LNCaP clone FGC (cell line): ENCODE results near the gene C9orf40.

ENCODE experiments used
- DNase-seq: peaks from one replicate; pipeline ENCODE4 v3.0.0-alpha.2; 2011; ENCODE audit warnings: low read depth
- H3K4me3 ChIP-seq: 2 replicates; pipeline ENCODE4 v1.5.1; 2011; ENCODE audit warnings: mild to moderate bottlenecking, low read depth, low read length, control low read depth
- CTCF ChIP-seq: IDR thresholded peaks from 2 replicates; pipeline ENCODE4 v1.5.1; 2012; ENCODE audit warnings: mild to moderate bottlenecking; ENCODE audit not compliant: control insufficient read depth, insufficient read depth; ENCODE audit errors: extremely low read depth

C9orf40 gene

GRCh38 chr9:74952201-74953151, at the start of gene C9orf40:
TSS of gene C9orf40 (minus strand) at chr9:74952912. CDS start at chr9:74952611, 301 bp downstream.
- peak; percentile 51 for DNase-seq
- peak; percentile 94 for TF ChIP-seq CTCF
- peak within 1 kb of the TSS; percentile 77 for H3K4me3 ChIP-seq

- TF ChIP-seq CTCF = peak; percentile 65
- peak; percentile 78 for DNase-seq
- no peak overlapping the region for H3K4me3 ChIP-seq
These were observed 49.2 kb upstream of the C9orf40 start for GRCh38 chr9:75001719-75002421.

- DNase-seq = no peak
- TF ChIP-seq CTCF = no peak
- no peak overlapping the region for H3K4me3 ChIP-seq
These were observed 48.1 kb upstream of the C9orf40 start for GRCh38 chr9:75000835-75001234.

GRCh38 chr9:74985041-74985440, 32.3 kb upstream of the C9orf40 start:
- TF ChIP-seq CTCF = no peak
- no peak for DNase-seq
- H3K4me3 ChIP-seq = no peak overlapping the region

- no peak overlapping the region for H3K4me3 ChIP-seq
- no peak for DNase-seq
- TF ChIP-seq CTCF = no peak
These were observed 31.0 kb upstream of the C9orf40 start for GRCh38 chr9:74983709-74984108.

- no peak overlapping the region for H3K4me3 ChIP-seq
These were observed 27.1 kb upstream of the C9orf40 start for GRCh38 chr9:74979844-74980243.

More at GRCh38 chr9:74979844-74980243, 27.1 kb upstream of the C9orf40 start:
- DNase-seq = no peak
- no peak for TF ChIP-seq CTCF
